Mesenchymal stem cell (in vitro differentiated cells and primary cell): Measurements from ENCODE around the gene RNU6-1.

ENCODE experiments used
- DNase-seq: peaks from one replicate; pipeline ENCODE4 v3.0.0-alpha.2; 2013
- H2AFZ ChIP-seq: one replicate; pipeline ENCODE4 v1.6.1; 2013; ENCODE audit warnings: low read depth, mild to moderate bottlenecking, control low read depth, inconsistent platforms, low read length, moderate library complexity
- H2AK5ac ChIP-seq: 2 replicates; pipeline ENCODE4 v1.6.1; 2013; ENCODE audit warnings: low read length, moderate library complexity, mild to moderate bottlenecking, inconsistent platforms; ENCODE audit not compliant: severe bottlenecking
- H2BK120ac ChIP-seq: one replicate; pipeline ENCODE4 v1.6.1; 2013; ENCODE audit warnings: low read depth, mild to moderate bottlenecking, inconsistent platforms, low read length, moderate library complexity
- H2BK12ac ChIP-seq, 2 experiments: one replicate each; pipeline ENCODE4 v1.6.1; 2013; ENCODE audit warnings: inconsistent platforms in 2 of 2, low read length in 2 of 2, mild to moderate bottlenecking in 2 of 2, moderate library complexity in 2 of 2, control low read depth in 1 of 2
- H2BK15ac ChIP-seq: one replicate; pipeline ENCODE4 v1.6.1; 2013; ENCODE audit warnings: mild to moderate bottlenecking, low read depth, inconsistent platforms; ENCODE audit not compliant: poor library complexity, severe bottlenecking
- H2BK5ac ChIP-seq: 2 replicates; pipeline ENCODE4 v1.6.1; 2013; ENCODE audit warnings: low read depth, mild to moderate bottlenecking, low read length, control low read depth, inconsistent platforms; ENCODE audit not compliant: poor library complexity, severe bottlenecking
- H3K14ac ChIP-seq, 2 experiments: one replicate each; pipeline ENCODE4 v1.6.1; 2013; ENCODE audit warnings: inconsistent platforms in 2 of 2, low read length in 2 of 2, control low read depth in 1 of 2, mild to moderate bottlenecking in 1 of 2, moderate library complexity in 1 of 2
- H3K18ac ChIP-seq, 2 experiments: one replicate each; pipeline ENCODE4 v1.6.1; 2013; ENCODE audit warnings: inconsistent platforms in 2 of 2, low read length in 2 of 2, control low read depth in 1 of 2, low read depth in 1 of 2, mild to moderate bottlenecking in 1 of 2
- H3K23ac ChIP-seq, 2 experiments: one replicate each; pipeline ENCODE4 v1.6.1; 2013; ENCODE audit warnings: inconsistent platforms in 2 of 2, low read length in 2 of 2, mild to moderate bottlenecking in 2 of 2, moderate library complexity in 2 of 2, control low read depth in 1 of 2
- H3K27ac ChIP-seq: 2 replicates; pipeline ENCODE4 v1.5.1; 2013; ENCODE audit warnings: mild to moderate bottlenecking, moderate library complexity, low read length, control low read depth, inconsistent platforms; ENCODE audit not compliant: poor library complexity, severe bottlenecking
- H3K27me3 ChIP-seq, 2 experiments: 2 replicates each; pipeline versions ENCODE4 v1.6.1 to v1.7.0; 2013; ENCODE audit warnings: low read length in 2 of 2, mild to moderate bottlenecking in 2 of 2, moderate library complexity in 2 of 2, control low read depth in 1 of 2, inconsistent platforms in 1 of 2; ENCODE audit not compliant: control insufficient read depth in 1 of 2, insufficient read depth in 1 of 2
- H3K36me3 ChIP-seq, 2 experiments: 2 replicates each; pipeline versions ENCODE4 v1.6.1 to v1.7.0; 2013; ENCODE audit warnings: low read length in 2 of 2, control low read depth in 1 of 2, inconsistent platforms in 1 of 2, low read depth in 1 of 2, mild to moderate bottlenecking in 1 of 2; ENCODE audit not compliant: insufficient read depth in 2 of 2, control insufficient read depth in 1 of 2
- H3K4ac ChIP-seq, 2 experiments: one replicate each; pipeline ENCODE4 v1.6.1; 2013; ENCODE audit warnings: inconsistent platforms in 2 of 2, low read length in 2 of 2, mild to moderate bottlenecking in 2 of 2, moderate library complexity in 2 of 2, control low read depth in 1 of 2, low read depth in 1 of 2
- H3K4me1 ChIP-seq: 2 replicates; pipeline ENCODE4 v1.6.1; 2013; ENCODE audit warnings: low read depth, low read length, control low read depth; ENCODE audit not compliant: control insufficient read depth, insufficient read depth
- H3K4me2 ChIP-seq: 2 replicates; pipeline ENCODE4 v1.6.1; 2013; ENCODE audit warnings: low read length, mild to moderate bottlenecking, inconsistent platforms; ENCODE audit not compliant: poor library complexity, severe bottlenecking
- H3K4me3 ChIP-seq, 2 experiments: 2 replicates each; pipeline versions ENCODE4 v1.5.1 to v1.7.0; 2013; ENCODE audit warnings: low read length in 2 of 2, mild to moderate bottlenecking in 2 of 2, control low read depth in 1 of 2, low read depth in 1 of 2; ENCODE audit not compliant: insufficient read depth in 1 of 2
- H3K79me1 ChIP-seq: replicated peaks from 2 replicates; pipeline ENCODE4 v1.6.1; 2013; ENCODE audit warnings: mild to moderate bottlenecking, control low read depth, low read length, inconsistent platforms; ENCODE audit not compliant: poor library complexity, severe bottlenecking
- H3K9ac ChIP-seq: 2 replicates; pipeline ENCODE4 v1.7.0; 2013; ENCODE audit warnings: mild to moderate bottlenecking, low read length, moderate library complexity
- H3K9me3 ChIP-seq: 2 replicates; pipeline ENCODE4 v1.7.0; 2013; ENCODE audit warnings: mild to moderate bottlenecking, low read length; ENCODE audit not compliant: control insufficient read depth
- H4K8ac ChIP-seq: one replicate; pipeline ENCODE4 v1.6.1; 2013; ENCODE audit warnings: inconsistent platforms, mild to moderate bottlenecking, low read length, moderate library complexity
- H4K91ac ChIP-seq: one replicate; pipeline ENCODE4 v1.6.1; 2013; ENCODE audit warnings: mild to moderate bottlenecking, low read length, inconsistent platforms
- WGBS: methylation state at CpG from one replicate; pipeline ENCODE4 v1.1.7; 2013; ENCODE audit warnings: mixed read lengths; 5-methylcytosine and 5-hydroxymethylcytosine counted together

Gene RNU6-1

GRCh38 chr15:67833710-67834511, 5.9 kb downstream of the RNU6-1 start:
- peak overlapping the region in 1 of 2 experiments; percentile 67 for H3K4me3 ChIP-seq
- no peak overlapping the region for H4K8ac ChIP-seq
- H3K4me2 ChIP-seq = peak overlapping the region; percentile 77
- H2BK120ac ChIP-seq = no peak overlapping the region
- no peak overlapping the region for H4K91ac ChIP-seq
- peak; percentile 50 for DNase-seq
- no peak overlapping the region for H3K18ac ChIP-seq
- H3K14ac ChIP-seq = no peak overlapping the region
- 1% methylated on average over 38 of the region's 44 CpGs for WGBS
- no peak overlapping the region for H2AFZ ChIP-seq
- peak overlapping the region; percentile 22 for H3K9ac ChIP-seq
- H3K36me3 ChIP-seq = no peaks in the 10 kb centered on the region
- H3K23ac ChIP-seq = peak overlapping the region in 1 of 2 experiments; percentile 100
- no peak overlapping the region for H2BK5ac ChIP-seq
- H3K9me3 ChIP-seq = no peaks in the 10 kb centered on the region
- H2BK15ac ChIP-seq = no peak overlapping the region
- H3K27me3 ChIP-seq = peaks cover 81 to 86% of the 10 kb centered on the region in 2 experiments
- H3K4ac ChIP-seq = no peak overlapping the region
- H3K79me1 ChIP-seq = no peaks in the 10 kb centered on the region
- no peak overlapping the region for H2BK12ac ChIP-seq
- H2AK5ac ChIP-seq = no peak overlapping the region
- H3K27ac ChIP-seq = no peak overlapping the region
- peaks cover 23% of the 10 kb centered on the region for H3K4me1 ChIP-seq

GRCh38 chr15:67832897-67833709, 6.7 kb downstream of the RNU6-1 start:
- no peak overlapping the region for H3K14ac ChIP-seq
- peaks cover 20% of the 10 kb centered on the region for H3K4me1 ChIP-seq
- H3K27me3 ChIP-seq = peaks cover 89 to 93% of the 10 kb centered on the region in 2 experiments
- H3K4ac ChIP-seq = no peak overlapping the region
- no peak for DNase-seq
- no peak overlapping the region for H2AK5ac ChIP-seq
- H3K9ac ChIP-seq = no peak overlapping the region
- H3K4me3 ChIP-seq = peak overlapping the region; percentile 38 to 67
- H4K8ac ChIP-seq = no peak overlapping the region
- H2BK120ac ChIP-seq = no peak overlapping the region
- no peaks in the 10 kb centered on the region for H3K36me3 ChIP-seq
- no peak overlapping the region for H3K27ac ChIP-seq
- H4K91ac ChIP-seq = no peak overlapping the region
- H3K18ac ChIP-seq = no peak overlapping the region
- 3% methylated on average over 31 of the region's 32 CpGs for WGBS
- H2AFZ ChIP-seq = no peak overlapping the region
- no peak overlapping the region for H2BK15ac ChIP-seq
- no peak overlapping the region for H2BK5ac ChIP-seq
- H3K79me1 ChIP-seq = no peaks in the 10 kb centered on the region
- H3K9me3 ChIP-seq = no peaks in the 10 kb centered on the region
- H3K4me2 ChIP-seq = peak overlapping the region; percentile 77
- H2BK12ac ChIP-seq = no peak overlapping the region
- H3K23ac ChIP-seq = no peak overlapping the region

- Histone ChIP-seq H3K79me1 (no peaks in the 10 kb centered on the region), H2BK15ac (no peak overlapping the region), H4K8ac (no peak overlapping the region), H3K4me1 (peaks cover 22% of the 10 kb centered on the region), H3K4ac (no peak overlapping the region), H3K4me3 (no peak overlapping the region), H3K9ac (no peak overlapping the region), H2BK120ac (no peak overlapping the region), H3K23ac (no peak overlapping the region), H3K27ac (no peak overlapping the region), H3K27me3 (peaks cover 89% of the 10 kb centered on the region in 2 experiments), H3K36me3 (no peaks in the 10 kb centered on the region), H2BK12ac (no peak overlapping the region), H2AK5ac (no peak overlapping the region), H2AFZ (no peak overlapping the region), H2BK5ac (no peak overlapping the region), H3K9me3 (no peaks in the 10 kb centered on the region), H3K18ac (no peak overlapping the region), H3K4me2 (no peak overlapping the region), H4K91ac (no peak overlapping the region), H3K14ac (no peak overlapping the region)
- 48% methylated on average over 9 of the region's 9 CpGs for WGBS
- no peak for DNase-seq
Observed at GRCh38 chr15:67832031-67832551, 7.8 kb downstream of the RNU6-1 start.

GRCh38 chr15:67831363-67831762, 8.5 kb downstream of the RNU6-1 start:
- Histone ChIP-seq H3K4me1 (peaks cover 22% of the 10 kb centered on the region), H2BK120ac (no peak overlapping the region), H3K27ac (no peak overlapping the region), H3K9me3 (no peaks in the 10 kb centered on the region), H3K4me2 (no peak overlapping the region), H2AFZ (no peak overlapping the region), H2BK15ac (no peak overlapping the region), H3K14ac (no peak overlapping the region), H3K4ac (no peak overlapping the region), H3K79me1 (no peaks in the 10 kb centered on the region), H3K27me3 (peaks cover 87 to 90% of the 10 kb centered on the region in 2 experiments), H3K36me3 (no peaks in the 10 kb centered on the region), H3K23ac (no peak overlapping the region), H2AK5ac (no peak overlapping the region), H2BK12ac (no peak overlapping the region), H4K8ac (no peak overlapping the region), H3K9ac (no peak overlapping the region), H3K4me3 (no peak overlapping the region), H4K91ac (no peak overlapping the region), H3K18ac (no peak overlapping the region), H2BK5ac (no peak overlapping the region)
- DNase-seq = no peak
